Tibial nerve (tissue), 4 donors: ENCODE data around the gene GRIN2A. TPM values are rescaled to one million over a fixed set of nuclear protein-coding genes. Genes with fewer than 3 reads are reported as not detected.

Experiments used
- DNase-seq, 2 donors: peaks; one replicate each; pipeline ENCODE4 v3.0.0-alpha.2; 2019; ENCODE audit warnings: low spot score in 2 of 2
- H3K27ac ChIP-seq, 4 donors: fragments of 200-600 bp; sonication (generic) in 3 of 4; one replicate each; pipeline ENCODE4 v1.5.1; 2017 to 2019; ENCODE audit warnings: mild to moderate bottlenecking in 1 of 4
- H3K27me3 ChIP-seq, 2 donors: fragments of 200-600 bp; sonication (generic) in 1 of 2; one replicate each; pipeline versions ENCODE4 v1.5.1 to v1.6.0; 2017 to 2019
- H3K36me3 ChIP-seq, 3 donors: fragments of 200-600 bp; sonication (generic); one replicate each; pipeline ENCODE4 v1.5.1; 2018 to 2019
- H3K4me1 ChIP-seq, 4 donors: fragments of 200-600 bp; sonication (generic) in 3 of 4; one replicate each; pipeline ENCODE4 v1.5.1; 2017 to 2019
- H3K4me3 ChIP-seq, 4 donors: fragments of 200-600 bp; sonication (generic) in 3 of 4; one replicate each; pipeline ENCODE4 v1.5.1; 2017 to 2019; ENCODE audit warnings: mild to moderate bottlenecking in 1 of 4, moderate library complexity in 1 of 4
- H3K9me3 ChIP-seq, 4 donors: fragments of 200-600 bp; sonication (generic) in 3 of 4; one replicate each; pipeline ENCODE4 v1.5.1; 2017 to 2019
- CTCF ChIP-seq, 5 experiments: fragments of 200-600 bp in 3 of 5; fragments of 450-650 bp in 2 of 5; sonication (generic) in 3 of 5; IDR thresholded peaks; one replicate each; pipeline ENCODE4 v1.5.1; 2016 to 2019; ENCODE audit warnings: antibody characterized with exemption in 5 of 5, mild to moderate bottlenecking in 3 of 5, moderate library complexity in 2 of 5
- EP300 ChIP-seq, 2 donors: sonication (generic); formaldehyde crosslinking; IDR thresholded peaks; one replicate each; pipeline ENCODE4 v1.6.1; 2017; ENCODE audit warnings: antibody characterized with exemption in 2 of 2, mild to moderate bottlenecking in 1 of 2
- POLR2A ChIP-seq, 2 donors: fragments of 450-650 bp; IDR thresholded peaks; one replicate each; pipeline ENCODE4 v1.6.1; 2017; ENCODE audit warnings: antibody characterized with exemption in 2 of 2, mild to moderate bottlenecking in 2 of 2, moderate library complexity in 2 of 2
- WGBS, 2 donors: methylation state at CpG; one replicate each; pipeline ENCODE4 v1.1.5; 2018; 5-methylcytosine and 5-hydroxymethylcytosine counted together
- total RNA-seq, 4 donors: library from RNA; depleted of rRNA; stranded (reverse); fragments of >200 nt; gene quantifications; one replicate each; pipeline ENCODE4 v1.1.0, GENCODE V29; 2016

The GRIN2A gene
- total RNA-seq, 4 donors from 2014 or later = under 0.01 to 0.44 (median 0.39) TPM; not detected in 1

DNA sequence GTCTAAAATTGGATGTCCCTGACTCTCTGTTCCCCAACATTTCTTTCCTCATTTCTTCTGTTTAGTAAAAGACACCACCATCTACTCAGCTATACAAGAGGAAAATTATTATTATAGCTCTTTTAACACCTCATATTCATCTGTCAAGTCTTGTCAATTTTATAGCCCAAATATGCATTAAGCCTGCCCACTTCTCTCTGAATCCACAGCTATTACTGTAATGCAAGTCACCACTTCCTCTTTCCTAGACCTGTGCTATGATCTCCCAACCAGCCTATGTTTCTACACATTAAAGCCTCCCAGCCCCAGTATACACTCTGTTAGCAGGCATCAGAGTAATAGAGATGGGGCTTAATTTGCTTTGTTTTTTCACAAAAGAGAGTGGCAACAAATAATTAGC lies 252.9 kb downstream of the GRIN2A start:
- DNase-seq = no peak
- no peak overlapping the region for H3K27ac ChIP-seq
- H3K4me1 ChIP-seq = no peaks in the 10 kb centered on the region
- no peak overlapping the region for H3K4me3 ChIP-seq
- TF ChIP-seq CTCF (IDR thresholded peaks at IDR 0.05) = no peak
- no peak for TF ChIP-seq POLR2A (IDR thresholded peaks at IDR 0.05)
- TF ChIP-seq EP300 (IDR thresholded peaks at IDR 0.05) = no peak
- no peaks in the 10 kb centered on the region for H3K36me3 ChIP-seq
- no peaks in the 10 kb centered on the region for H3K27me3 ChIP-seq
- H3K9me3 ChIP-seq = no peaks in the 10 kb centered on the region

DNA sequence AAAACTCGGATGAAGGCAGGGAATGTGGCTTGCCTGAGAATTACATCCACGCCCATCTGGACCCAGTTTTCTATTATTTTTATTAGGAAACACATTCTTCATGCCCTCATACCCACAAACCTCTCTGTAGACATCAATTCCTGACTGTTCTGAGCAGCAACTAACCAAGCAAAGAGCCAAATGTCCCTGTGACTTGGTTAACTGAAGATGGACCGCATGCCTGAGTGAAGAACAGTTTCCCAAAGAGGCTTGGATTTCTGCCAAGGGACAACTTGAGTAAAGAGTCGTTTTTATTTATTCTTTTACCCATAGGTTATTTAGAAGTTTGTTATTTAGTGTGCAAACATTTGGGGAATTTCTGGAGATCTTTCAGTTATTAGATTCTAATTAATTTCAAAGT lies 259.8 kb downstream of the GRIN2A start:
- 26 to 37% methylated on average over 4 of the region's 4 CpGs for WGBS, 2 donors
- H3K36me3 ChIP-seq = no peaks in the 10 kb centered on the region
- H3K4me3 ChIP-seq = no peak overlapping the region
- no peak overlapping the region for H3K27ac ChIP-seq
- H3K9me3 ChIP-seq = no peaks in the 10 kb centered on the region
- no peak for DNase-seq
- H3K4me1 ChIP-seq = no peaks in the 10 kb centered on the region
- TF ChIP-seq EP300 (IDR thresholded peaks at IDR 0.05) = no peak
- TF ChIP-seq CTCF (IDR thresholded peaks at IDR 0.05) = no peak
- TF ChIP-seq POLR2A (IDR thresholded peaks at IDR 0.05) = no peak
- H3K27me3 ChIP-seq = no peaks in the 10 kb centered on the region

GRCh38 chr16:9921997-9922396 lies 260.2 kb downstream of the GRIN2A start:
- H3K9me3 ChIP-seq = no peaks in the 10 kb centered on the region
- no peak overlapping the region for H3K27ac ChIP-seq
- no peak for TF ChIP-seq POLR2A (IDR thresholded peaks at IDR 0.05)
- no peak for DNase-seq
- WGBS, 2 donors = 77 to 87% methylated on average over 1 of the region's 1 CpG
- no peak overlapping the region for H3K4me3 ChIP-seq
- no peaks in the 10 kb centered on the region for H3K27me3 ChIP-seq
- no peaks in the 10 kb centered on the region for H3K36me3 ChIP-seq
- H3K4me1 ChIP-seq = no peaks in the 10 kb centered on the region

DNA sequence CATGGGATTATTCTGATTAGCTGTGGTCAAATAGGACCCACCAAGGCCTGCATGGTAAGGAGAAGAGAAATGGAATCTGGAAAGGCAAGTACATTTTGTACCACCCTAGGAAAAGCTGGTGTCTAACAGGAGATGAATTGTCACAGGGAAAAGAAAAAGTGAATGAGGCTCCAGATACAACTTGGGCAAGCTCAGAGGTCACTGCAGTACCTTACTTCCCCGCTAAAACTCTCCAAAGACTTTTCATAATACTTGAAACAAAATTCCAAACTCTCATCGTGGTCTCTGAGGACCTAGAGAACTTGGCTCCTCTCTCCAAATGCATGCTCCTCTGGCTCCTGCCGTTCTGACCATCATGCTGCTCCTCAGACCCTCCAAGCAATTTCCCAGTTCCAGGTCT lies 262.8 kb downstream of the GRIN2A start:
- no peaks in the 10 kb centered on the region for H3K4me1 ChIP-seq
- WGBS, 2 donors = 60 to 64% methylated on average over 3 of the region's 3 CpGs
- no peak overlapping the region for H3K27ac ChIP-seq
- DNase-seq = no peak
- H3K9me3 ChIP-seq = no peaks in the 10 kb centered on the region
- no peaks in the 10 kb centered on the region for H3K27me3 ChIP-seq
- TF ChIP-seq POLR2A (IDR thresholded peaks at IDR 0.05) (no peak), CTCF (IDR thresholded peaks at IDR 0.05) (no peak), EP300 (IDR thresholded peaks at IDR 0.05) (no peak)
- H3K4me3 ChIP-seq = no peak overlapping the region
- H3K36me3 ChIP-seq = no peaks in the 10 kb centered on the region

DNA sequence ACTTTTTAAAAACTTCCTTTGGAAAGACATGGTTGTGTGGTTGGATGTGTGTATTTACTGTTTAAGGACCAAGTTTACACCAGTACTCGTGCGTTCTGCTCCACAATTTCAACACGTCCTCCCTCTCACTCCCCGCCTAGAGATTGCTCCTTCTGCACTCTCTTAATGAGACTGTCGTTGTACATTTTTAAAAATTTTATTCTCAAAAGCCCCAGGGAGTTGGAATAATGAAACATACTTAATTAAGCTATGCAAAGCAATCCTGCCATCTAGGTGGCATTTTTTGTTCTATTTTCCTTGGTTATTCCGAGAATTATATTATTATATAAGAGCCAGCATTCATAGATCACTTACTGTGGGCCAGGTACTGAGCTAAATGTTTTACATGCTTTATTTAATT lies 264.5 kb downstream of the GRIN2A start:
- no peak overlapping the region for H3K27ac ChIP-seq
- 81% methylated on average over 6 of the region's 6 CpGs for WGBS, 2 donors
- no peaks in the 10 kb centered on the region for H3K36me3 ChIP-seq
- H3K27me3 ChIP-seq = no peaks in the 10 kb centered on the region
- no peak overlapping the region for H3K4me3 ChIP-seq
- DNase-seq = no peak
- no peaks in the 10 kb centered on the region for H3K9me3 ChIP-seq
- no peaks in the 10 kb centered on the region for H3K4me1 ChIP-seq
- TF ChIP-seq CTCF (IDR thresholded peaks at IDR 0.05) = no peak
- no peak for TF ChIP-seq POLR2A (IDR thresholded peaks at IDR 0.05)

- TF ChIP-seq EP300 (IDR thresholded peaks at IDR 0.05) (no peak), CTCF (IDR thresholded peaks at IDR 0.05) (no peak), POLR2A (IDR thresholded peaks at IDR 0.05) (no peak)
- H3K27me3 ChIP-seq = no peaks in the 10 kb centered on the region
- DNase-seq = no peak
- H3K9me3 ChIP-seq = no peaks in the 10 kb centered on the region
- no peak overlapping the region for H3K27ac ChIP-seq
- no peaks in the 10 kb centered on the region for H3K36me3 ChIP-seq
- 49% methylated on average over 5 of the region's 5 CpGs for whole genome bisulfite sequencing, 2 donors
- H3K4me3 ChIP-seq = no peak overlapping the region
- H3K4me1 ChIP-seq = no peaks in the 10 kb centered on the region
Observed at GRCh38 chr16:9913604-9914326, 268.5 kb downstream of the GRIN2A start.
